CD4-positive, CD25-positive, alpha-beta regulatory T cell (primary cell): ENCODE measurements around the gene NARF. TPM values are rescaled to one million over a fixed set of nuclear protein-coding genes. Genes with fewer than 3 reads are reported as not detected.
"Not testable (repeated sequence)": the region's sequence is repeated elsewhere in the genome, so short reads cannot be mapped to it uniquely, and the experiment has no call there.

Experiments used
- ATAC-seq, 2 donors: fragments of 150-1000 bp; cut with Tn5 transposase; one replicate each; pipeline ENCODE4 v1.10.0; 2021; ENCODE audit warnings: low read depth in 2 of 2, moderate number of reproducible peaks in 2 of 2, moderate library complexity in 1 of 2
- DNase-seq, 3 donors: peaks; one replicate each; pipeline versions ENCODE4 v3.0.0 to v3.0.0-alpha.2; 2012 to 2022; ENCODE audit warnings: mixed read lengths in 1 of 3
- H3K27ac ChIP-seq: one replicate; pipeline ENCODE4 v1.7.0; 2013; ENCODE audit warnings: mild to moderate bottlenecking, low read length; ENCODE audit not compliant: insufficient read depth, poor library complexity, severe bottlenecking
- H3K27me3 ChIP-seq: one replicate; pipeline ENCODE4 v1.7.0; 2013; ENCODE audit warnings: low read length; ENCODE audit not compliant: control insufficient read depth, insufficient read depth
- H3K36me3 ChIP-seq: one replicate; pipeline ENCODE4 v1.7.0; 2013; ENCODE audit warnings: mild to moderate bottlenecking, low read length, moderate library complexity; ENCODE audit not compliant: control insufficient read depth, insufficient read depth
- H3K4me1 ChIP-seq: 2 replicates; pipeline ENCODE4 v1.7.0; 2013; ENCODE audit warnings: mild to moderate bottlenecking, low read length; ENCODE audit not compliant: insufficient read depth, control insufficient read depth, poor library complexity, severe bottlenecking
- H3K4me3 ChIP-seq: one replicate; pipeline ENCODE4 v1.7.0; 2013; ENCODE audit warnings: low read depth, mild to moderate bottlenecking, low read length, moderate library complexity
- H3K9me3 ChIP-seq, 2 experiments: 1 replicate in 1 of 2; 2 replicates in 1 of 2; pipeline ENCODE4 v1.7.0; 2013; ENCODE audit warnings: low read length in 2 of 2, mild to moderate bottlenecking in 1 of 2, moderate library complexity in 1 of 2; ENCODE audit not compliant: control insufficient read depth in 2 of 2
- H3K27ac Mint-ChIP-seq, 3 donors: one replicate each; pipeline ENCODE4 v1.8.0; 2020 to 2022; ENCODE audit warnings: mild to moderate bottlenecking in 3 of 3, mixed read lengths in 3 of 3, moderate library complexity in 2 of 3
- H3K27me3 Mint-ChIP-seq: one replicate; pipeline ENCODE4 v1.8.0; 2022; ENCODE audit warnings: mild to moderate bottlenecking, mixed read lengths
- H3K36me3 Mint-ChIP-seq: one replicate; pipeline ENCODE4 v1.8.0; 2020; ENCODE audit warnings: mixed read lengths
- H3K4me1 Mint-ChIP-seq, 4 donors: one replicate each; pipeline ENCODE4 v1.8.0; 2020 to 2022; ENCODE audit warnings: mixed read lengths in 4 of 4, mild to moderate bottlenecking in 1 of 4
- H3K4me3 Mint-ChIP-seq, 4 donors: one replicate each; pipeline ENCODE4 v1.8.0; 2020 to 2022; ENCODE audit warnings: mild to moderate bottlenecking in 4 of 4, mixed read lengths in 4 of 4, moderate library complexity in 3 of 4
- H3K9me3 Mint-ChIP-seq, 7 donors: one replicate each; pipeline ENCODE4 v1.8.0; 2020 to 2022; ENCODE audit warnings: mixed read lengths in 7 of 7, mild to moderate bottlenecking in 3 of 7, moderate library complexity in 2 of 7
- polyA plus RNA-seq, 4 donors: library from polyadenylated mRNA; unstranded; fragments of 300-500 nt; fragmentation: Illumina TruSeq; gene quantifications; one replicate each; pipeline ENCODE4 v1.2.3, GENCODE V29; 2021
- total RNA-seq: library from RNA; stranded (reverse); gene quantifications from one replicate; pipeline ENCODE4 v1.2.3, GENCODE V29; 2022

NARF gene
- total and polyA plus RNA-seq, 5 donors from 2014 or later = 93.2 to 141 (median 112) TPM

DNA sequence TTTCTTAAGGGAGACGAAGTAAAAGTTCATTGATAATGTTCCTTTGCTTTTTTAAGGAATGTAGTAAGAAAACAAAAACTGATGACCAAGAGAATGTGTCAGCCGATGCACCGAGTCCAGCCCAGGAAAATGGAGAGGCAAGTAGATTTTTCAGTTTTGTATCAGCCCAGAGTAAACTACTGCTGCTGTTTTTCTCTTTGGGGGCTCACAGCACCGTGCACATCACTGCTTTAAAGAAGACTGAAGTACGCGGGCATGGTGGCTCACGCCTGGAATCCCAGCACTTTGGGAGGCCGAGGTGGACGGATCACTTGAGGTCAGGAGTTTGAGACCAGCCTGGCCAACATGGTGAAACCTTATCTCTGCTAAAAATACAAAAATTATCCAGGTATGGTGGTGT is 1.4 kb downstream of the NARF start:
- Mint-ChIP-seq H3K4me1 (peaks cover 5 to 41% (median 18%) of the 10 kb centered on the region in 4 donors), H3K36me3 (peaks cover 30% of the 10 kb centered on the region), H3K4me3 (peak overlapping the region; percentile 10 to 90 (median 56))
- not testable (repeated sequence) for DNase-seq, H3K9me3 ChIP-seq, H3K27ac ChIP-seq, ATAC-seq, H3K27me3 Mint-ChIP-seq, H3K27ac Mint-ChIP-seq, H3K9me3 Mint-ChIP-seq, H3K27me3 ChIP-seq
- Histone ChIP-seq H3K36me3 (peaks cover 37% of the 10 kb centered on the region), H3K4me3 (peak overlapping the region; percentile 6), H3K4me1 (peaks cover 18% of the 10 kb centered on the region)

DNA sequence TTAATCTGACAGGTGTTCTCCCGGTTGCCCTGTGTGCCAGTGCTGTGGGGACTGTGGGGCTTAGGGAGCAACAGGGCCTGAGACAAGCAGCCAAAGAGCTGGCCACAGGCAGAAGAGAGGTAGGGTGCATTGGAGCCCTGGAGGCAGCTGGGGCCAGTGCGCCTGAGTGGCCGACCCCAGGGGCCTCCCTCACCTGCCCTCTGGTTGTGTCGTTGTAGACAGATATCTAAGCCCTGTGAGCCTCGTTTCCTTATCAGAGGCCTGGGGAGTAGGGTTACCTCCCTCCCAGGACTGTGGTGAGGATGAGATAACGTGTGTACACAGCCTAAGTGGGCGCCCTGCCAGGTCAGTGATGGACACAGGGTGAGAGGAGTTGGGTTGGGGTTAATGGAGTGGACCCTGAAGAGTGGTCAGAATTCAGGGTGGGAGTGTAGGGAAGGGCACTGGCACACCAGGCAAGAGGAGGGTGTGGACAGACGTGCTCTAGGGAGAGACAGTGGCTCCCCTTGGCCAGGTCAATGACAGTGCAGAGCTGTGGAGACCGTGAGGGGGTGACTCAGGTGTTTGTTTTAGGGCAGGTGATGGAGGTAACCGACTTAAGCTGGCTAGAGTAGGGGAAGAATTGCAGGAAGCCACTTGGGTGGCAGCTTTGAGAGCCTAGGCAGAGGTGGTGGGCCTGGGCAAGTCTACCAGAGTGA is 3.4 kb downstream of the NARF start:
- peaks cover 17% of the 10 kb centered on the region for H3K4me1 ChIP-seq
- no peaks in the 10 kb centered on the region for H3K9me3 ChIP-seq
- Mint-ChIP-seq H3K9me3 (peaks cover 0 to 1% (median 0%) of the 10 kb centered on the region in 7 donors), H3K27ac (peak overlapping the region in 1 of 3 donors; percentile 59), H3K4me1 (peaks cover 11 to 45% (median 21%) of the 10 kb centered on the region in 4 donors), H3K4me3 (peak overlapping the region in 3 of 4 donors; percentile 22 to 60 (median 56)), H3K27me3 (no peaks in the 10 kb centered on the region), H3K36me3 (peaks cover 41% of the 10 kb centered on the region)
- no peaks in the 10 kb centered on the region for H3K27me3 ChIP-seq
- no peak overlapping the region for H3K27ac ChIP-seq
- H3K36me3 ChIP-seq = peaks cover 53% of the 10 kb centered on the region
- no peak for DNase-seq
- ATAC-seq = no peak
- H3K4me3 ChIP-seq = no peak overlapping the region

DNA sequence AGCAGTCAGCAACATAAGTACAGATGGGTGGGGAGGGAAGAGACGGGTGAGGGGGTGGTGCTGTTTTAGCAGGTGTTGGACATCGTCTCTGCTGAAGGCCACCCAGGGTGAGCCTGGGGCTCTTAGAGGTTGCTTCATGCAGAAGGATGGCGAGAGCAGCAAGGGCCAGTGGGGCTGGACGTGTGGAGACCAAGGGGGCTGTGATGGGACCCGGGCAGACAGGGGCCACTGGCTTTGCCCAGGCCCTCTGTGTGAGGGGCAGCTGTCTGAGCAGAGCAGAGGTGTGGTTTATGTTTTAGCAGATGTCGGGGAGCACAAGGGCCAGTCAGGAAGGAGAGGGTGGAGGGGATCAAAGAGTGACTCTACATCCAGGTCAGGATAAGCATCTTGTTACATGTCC is 4.8 kb downstream of the NARF start:
- ATAC-seq (no peak), DNase-seq (no peak)
- Mint-ChIP-seq H3K27me3 (no peaks in the 10 kb centered on the region), H3K27ac (no peak overlapping the region), H3K9me3 (peaks cover 0 to under 1% (median 0%) of the 10 kb centered on the region in 7 donors), H3K4me1 (peaks cover 5 to 35% (median 13%) of the 10 kb centered on the region in 4 donors), H3K4me3 (peak overlapping the region in 2 of 4 donors; percentile 8 to 52), H3K36me3 (peaks cover 38% of the 10 kb centered on the region)
- H3K9me3 ChIP-seq = no peaks in the 10 kb centered on the region
- no peak overlapping the region for H3K4me3 ChIP-seq
- no peak overlapping the region for H3K27ac ChIP-seq
- H3K4me1 ChIP-seq = peaks cover 9% of the 10 kb centered on the region
- peaks cover 61% of the 10 kb centered on the region for H3K36me3 ChIP-seq
- no peaks in the 10 kb centered on the region for H3K27me3 ChIP-seq

GRCh38 chr17:82463925-82464566 is 5.5 kb downstream of the NARF start:
- Histone ChIP-seq H3K27me3 (no peaks in the 10 kb centered on the region), H3K9me3 (no peaks in the 10 kb centered on the region), H3K4me3 (no peak overlapping the region), H3K27ac (no peak overlapping the region), H3K4me1 (peaks cover 7% of the 10 kb centered on the region), H3K36me3 (peaks cover 68% of the 10 kb centered on the region)
- Mint-ChIP-seq H3K27me3 (no peaks in the 10 kb centered on the region), H3K36me3 (peaks cover 45% of the 10 kb centered on the region), H3K9me3 (no peaks in the 10 kb centered on the region), H3K4me3 (peak overlapping the region in 2 of 4 donors; percentile 8 to 52), H3K4me1 (peaks cover 5 to 33% (median 14%) of the 10 kb centered on the region in 4 donors), H3K27ac (no peak overlapping the region)
- no peak for ATAC-seq
- no peak for DNase-seq

DNA sequence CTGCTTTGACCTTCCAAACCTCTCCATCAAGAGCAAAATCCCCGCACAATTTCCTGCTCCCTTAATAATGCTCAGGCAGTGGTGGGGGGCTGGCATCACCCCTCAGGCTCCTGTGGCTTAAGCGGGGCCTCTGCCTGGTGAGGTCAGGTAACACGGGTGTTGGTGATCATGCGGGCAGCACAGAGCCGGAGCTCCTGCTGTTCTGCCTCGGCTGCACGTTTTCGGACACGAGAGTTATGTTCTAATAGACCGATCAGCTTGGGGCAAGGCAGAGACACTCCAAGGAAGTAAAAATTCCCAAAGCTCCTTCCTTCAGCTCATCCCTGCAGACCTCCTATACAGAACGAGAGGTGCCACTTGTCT is 6.0 kb downstream of the NARF start:
- Mint-ChIP-seq H3K9me3 (no peaks in the 10 kb centered on the region), H3K4me3 (no peak overlapping the region), H3K27ac (peak overlapping the region in 1 of 3 donors; percentile 56), H3K36me3 (peaks cover 49% of the 10 kb centered on the region), H3K4me1 (peaks cover 5 to 28% (median 12%) of the 10 kb centered on the region in 4 donors), H3K27me3 (no peaks in the 10 kb centered on the region)
- Histone ChIP-seq H3K4me1 (peaks cover 2% of the 10 kb centered on the region), H3K27ac (no peak overlapping the region), H3K4me3 (no peak overlapping the region), H3K27me3 (no peaks in the 10 kb centered on the region), H3K9me3 (no peaks in the 10 kb centered on the region), H3K36me3 (peaks cover 71% of the 10 kb centered on the region)
- ATAC-seq = no peak
- no peak for DNase-seq

DNA sequence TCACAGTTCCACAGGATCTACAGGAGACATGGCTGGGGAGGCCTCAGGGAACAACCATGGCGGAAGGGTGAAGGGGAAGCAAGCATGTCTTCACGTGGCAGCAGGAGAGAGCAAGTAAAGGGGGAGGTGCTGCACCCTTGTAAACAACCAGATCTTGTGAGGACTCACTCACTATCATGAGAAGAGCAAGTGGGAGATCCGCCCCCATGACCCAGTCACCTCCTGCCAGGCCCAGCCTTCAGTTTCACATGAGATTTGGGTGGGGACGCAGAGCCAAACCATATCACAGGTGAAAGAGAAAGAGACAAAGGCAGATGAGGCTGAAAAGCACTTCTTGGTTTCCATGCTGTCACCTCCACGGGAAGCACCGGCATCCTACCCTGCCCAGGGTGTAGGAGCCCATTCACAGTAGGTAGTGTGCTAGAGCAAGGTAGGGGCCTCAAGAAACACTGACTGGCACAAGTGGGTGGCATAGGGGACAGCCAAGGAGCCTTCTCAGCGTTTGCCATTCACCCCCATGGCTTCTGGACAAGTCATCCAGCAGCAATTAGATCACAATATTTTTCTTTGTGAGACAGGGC is 6.6 kb downstream of the NARF start:
- ATAC-seq (no peak), DNase-seq (peak in 1 of 3 donors; percentile 78)
- Histone ChIP-seq H3K4me1 (no peaks in the 10 kb centered on the region), H3K27ac (no peak overlapping the region), H3K27me3 (no peaks in the 10 kb centered on the region), H3K4me3 (no peak overlapping the region), H3K36me3 (peaks cover 75% of the 10 kb centered on the region), H3K9me3 (no peaks in the 10 kb centered on the region)
- Mint-ChIP-seq H3K9me3 (no peaks in the 10 kb centered on the region), H3K27me3 (no peaks in the 10 kb centered on the region), H3K36me3 (peaks cover 51% of the 10 kb centered on the region), H3K27ac (peak overlapping the region in 1 of 3 donors; percentile 56), H3K4me3 (no peak overlapping the region), H3K4me1 (peaks cover 5 to 24% (median 11%) of the 10 kb centered on the region in 4 donors)

GRCh38 chr17:82468692-82469091 is 10.2 kb downstream of the NARF start:
- H3K27ac Mint-ChIP-seq = no peak overlapping the region
- peaks cover 39% of the 10 kb centered on the region for H3K36me3 Mint-ChIP-seq

More at GRCh38 chr17:82468692-82469091, 10.2 kb downstream of the NARF start:
- Histone ChIP-seq H3K4me1 (no peaks in the 10 kb centered on the region), H3K36me3 (peaks cover 63% of the 10 kb centered on the region), H3K27ac (no peak overlapping the region), H3K27me3 (no peaks in the 10 kb centered on the region), H3K4me3 (no peak overlapping the region), H3K9me3 (no peaks in the 10 kb centered on the region)
- Mint-ChIP-seq H3K27me3 (no peaks in the 10 kb centered on the region), H3K9me3 (no peaks in the 10 kb centered on the region), H3K4me1 (peaks cover 5 to 12% (median 8%) of the 10 kb centered on the region in 4 donors), H3K4me3 (no peak overlapping the region)
- DNase-seq (no peak), ATAC-seq (no peak)
